Measurements from ENCODE around the gene ATG12.

The ATG12 gene

DNA sequence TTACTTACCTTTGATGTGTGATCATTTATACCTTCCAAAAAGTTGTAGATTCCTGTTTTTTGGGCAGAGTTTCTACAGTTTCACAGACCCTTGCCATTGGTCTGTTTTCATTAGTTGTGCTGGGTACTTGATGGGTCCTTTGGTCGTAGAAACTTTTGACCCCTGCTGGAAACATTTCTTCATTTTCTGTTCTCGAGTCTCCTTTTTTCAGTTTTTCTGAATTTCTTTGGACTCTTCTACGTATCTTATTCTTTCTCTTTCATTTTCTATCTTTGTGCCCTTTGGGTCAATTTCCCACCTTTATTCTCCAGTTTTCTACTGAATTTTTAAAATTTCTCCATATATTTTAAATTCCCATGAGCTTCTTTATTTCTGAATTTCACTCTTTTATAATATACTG is 17.0 kb upstream of the ATG12 start:
- no peak for DNase-seq (ENCODE audit: low read depth)
- Histone ChIP-seq H3K4me1 (ENCODE audit: control insufficient read depth, insufficient read depth, low read length) (peaks cover 48% of the 10 kb centered on the region), H3K9me3 (ENCODE audit: control insufficient read depth, low read length) (peaks cover 3% of the 10 kb centered on the region), H3K9ac (ENCODE audit: low read length) (peak overlapping the region; percentile 31), H3K4me3 (ENCODE audit: low read length) (peak overlapping the region; percentile 56), H3K27me3 (replicated peaks; ENCODE audit: control insufficient read depth, insufficient read depth, low read length) (no peaks in the 10 kb centered on the region), H3K36me3 (ENCODE audit: control insufficient read depth, insufficient read depth, low read length, severe bottlenecking) (peaks cover 5% of the 10 kb centered on the region)

DNA sequence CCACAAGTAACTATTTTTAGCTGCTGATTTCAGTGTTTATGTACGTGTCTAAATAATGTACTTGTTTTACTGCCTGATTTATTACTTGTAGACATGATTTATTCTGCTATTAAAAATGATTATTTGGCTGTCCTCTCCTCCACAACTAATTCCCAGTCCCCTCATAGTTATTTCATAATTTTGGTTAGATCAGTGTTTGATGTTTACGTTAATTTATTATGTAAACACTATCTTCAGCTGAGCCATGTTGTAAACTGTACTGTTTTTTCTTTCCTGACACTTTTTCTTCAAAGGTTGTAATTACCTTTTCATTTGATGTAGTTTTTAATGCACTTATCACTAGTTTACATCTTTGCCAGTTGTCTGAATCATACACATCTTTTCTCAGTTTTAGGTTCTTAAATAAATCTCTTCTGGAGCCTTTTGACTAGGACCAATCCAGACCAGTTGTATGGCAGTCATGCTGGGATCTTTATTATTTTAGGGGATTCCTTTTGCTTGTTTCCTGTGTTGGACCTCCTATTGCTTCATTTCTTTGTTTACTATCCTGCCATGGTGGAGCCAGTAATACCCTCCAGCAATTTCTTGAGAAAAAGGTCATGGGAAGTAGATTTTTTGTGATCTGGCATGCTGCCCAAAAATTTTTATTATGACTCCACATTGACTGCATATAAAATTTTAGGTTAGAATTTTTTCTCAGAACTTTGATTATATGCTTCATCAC is 16.4 kb upstream of the ATG12 start:
- Histone ChIP-seq H3K9me3 (ENCODE audit: control insufficient read depth, low read length) (peaks cover 3% of the 10 kb centered on the region), H3K27me3 (replicated peaks; ENCODE audit: control insufficient read depth, insufficient read depth, low read length) (no peaks in the 10 kb centered on the region), H3K4me3 (ENCODE audit: low read length) (peak overlapping the region; percentile 56), H3K9ac (ENCODE audit: low read length) (peak overlapping the region; percentile 31), H3K4me1 (ENCODE audit: control insufficient read depth, insufficient read depth, low read length) (peaks cover 48% of the 10 kb centered on the region), H3K36me3 (ENCODE audit: control insufficient read depth, insufficient read depth, low read length, severe bottlenecking) (peaks cover 5% of the 10 kb centered on the region)
- DNase-seq (ENCODE audit: low read depth) = peak; percentile 73

DNA sequence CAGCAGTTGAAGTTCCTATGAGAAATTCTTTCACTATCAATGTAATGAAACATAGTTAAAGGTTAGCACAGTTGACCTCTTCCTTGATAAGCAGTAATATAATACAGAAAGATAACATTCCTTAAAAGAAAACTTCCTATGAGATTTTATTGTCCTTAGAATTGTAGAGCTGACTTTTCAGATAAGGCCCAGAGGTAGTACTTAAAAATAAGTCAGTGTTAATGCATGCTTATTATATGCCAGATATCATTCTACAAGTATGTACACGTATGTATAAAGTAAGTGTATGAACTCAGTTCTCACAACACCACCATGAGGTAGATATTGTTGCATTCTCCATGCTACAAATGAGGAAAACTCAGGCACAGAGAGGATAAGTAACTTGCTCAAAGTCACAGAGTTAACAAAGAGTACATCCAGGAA is 15.7 kb upstream of the ATG12 start:
- peaks cover 48% of the 10 kb centered on the region for H3K4me1 ChIP-seq (ENCODE audit: control insufficient read depth, insufficient read depth, low read length)
- H3K9ac ChIP-seq (ENCODE audit: low read length) = no peak overlapping the region
- peaks cover 5% of the 10 kb centered on the region for H3K36me3 ChIP-seq (ENCODE audit: control insufficient read depth, insufficient read depth, low read length, severe bottlenecking)
- no peak overlapping the region for H3K4me3 ChIP-seq (ENCODE audit: low read length)
- H3K27me3 ChIP-seq (replicated peaks; ENCODE audit: control insufficient read depth, insufficient read depth, low read length) = no peaks in the 10 kb centered on the region
- no peak for DNase-seq (ENCODE audit: low read depth)
- peaks cover 3% of the 10 kb centered on the region for H3K9me3 ChIP-seq (ENCODE audit: control insufficient read depth, low read length)

DNA sequence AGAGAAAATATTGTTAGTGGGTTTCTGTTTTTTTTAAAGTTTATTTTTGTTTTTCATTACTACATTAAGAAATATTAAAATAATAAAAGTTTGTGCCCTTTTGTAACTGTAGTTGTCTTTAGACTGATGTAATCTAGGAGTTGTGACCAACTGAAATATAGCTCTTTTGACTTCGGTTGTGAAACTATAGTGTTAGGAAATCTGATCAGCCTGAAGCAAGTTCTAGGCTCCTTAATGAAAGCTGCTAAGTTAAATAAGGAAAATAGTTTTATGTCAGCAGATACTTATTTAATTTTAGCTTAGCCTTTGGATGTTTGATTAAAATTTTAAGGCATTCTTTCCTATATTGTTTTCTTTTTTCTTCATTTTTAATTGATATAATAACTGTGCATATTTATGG is 14.6 kb upstream of the ATG12 start:
- no peak overlapping the region for H3K9ac ChIP-seq (ENCODE audit: low read length)

DNA sequence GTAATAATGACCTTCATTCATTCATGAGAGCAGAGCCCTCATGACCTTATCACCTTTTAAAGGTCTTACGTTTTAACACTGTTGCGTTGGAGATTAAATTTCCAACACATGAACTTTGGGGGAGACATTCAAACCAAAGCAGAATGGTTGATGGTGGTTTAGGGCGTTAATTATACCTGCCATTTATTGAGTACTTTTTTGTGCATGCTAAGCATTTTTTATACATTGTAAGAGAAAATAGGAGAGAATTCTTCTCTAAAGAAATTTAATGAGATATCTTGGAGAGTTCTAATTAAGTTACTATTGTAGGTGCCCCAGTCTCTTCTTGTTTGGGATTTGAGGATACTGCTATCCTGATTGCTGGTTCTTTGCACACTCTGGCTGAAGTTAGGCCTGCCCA is 12.8 kb upstream of the ATG12 start:
- H3K36me3 ChIP-seq (ENCODE audit: control insufficient read depth, insufficient read depth, low read length, severe bottlenecking) = peaks cover 5% of the 10 kb centered on the region
- no peak overlapping the region for H3K9ac ChIP-seq (ENCODE audit: low read length)
- peaks cover 43% of the 10 kb centered on the region for H3K4me1 ChIP-seq (ENCODE audit: control insufficient read depth, insufficient read depth, low read length)
- no peak for DNase-seq (ENCODE audit: low read depth)
- no peaks in the 10 kb centered on the region for H3K27me3 ChIP-seq (replicated peaks; ENCODE audit: control insufficient read depth, insufficient read depth, low read length)
- no peak overlapping the region for H3K4me3 ChIP-seq (ENCODE audit: low read length)
- H3K9me3 ChIP-seq (ENCODE audit: control insufficient read depth, low read length) = peaks cover 3% of the 10 kb centered on the region

More for the DNA sequence above, 14.6 kb upstream of the ATG12 start:
- Histone ChIP-seq H3K9me3 (ENCODE audit: control insufficient read depth, low read length) (peaks cover 3% of the 10 kb centered on the region), H3K4me1 (ENCODE audit: control insufficient read depth, insufficient read depth, low read length) (peaks cover 46% of the 10 kb centered on the region), H3K4me3 (ENCODE audit: low read length) (no peak overlapping the region), H3K36me3 (ENCODE audit: control insufficient read depth, insufficient read depth, low read length, severe bottlenecking) (peaks cover 5% of the 10 kb centered on the region), H3K27me3 (replicated peaks; ENCODE audit: control insufficient read depth, insufficient read depth, low read length) (no peaks in the 10 kb centered on the region)
- DNase-seq (ENCODE audit: low read depth) = peak; percentile 79

DNA sequence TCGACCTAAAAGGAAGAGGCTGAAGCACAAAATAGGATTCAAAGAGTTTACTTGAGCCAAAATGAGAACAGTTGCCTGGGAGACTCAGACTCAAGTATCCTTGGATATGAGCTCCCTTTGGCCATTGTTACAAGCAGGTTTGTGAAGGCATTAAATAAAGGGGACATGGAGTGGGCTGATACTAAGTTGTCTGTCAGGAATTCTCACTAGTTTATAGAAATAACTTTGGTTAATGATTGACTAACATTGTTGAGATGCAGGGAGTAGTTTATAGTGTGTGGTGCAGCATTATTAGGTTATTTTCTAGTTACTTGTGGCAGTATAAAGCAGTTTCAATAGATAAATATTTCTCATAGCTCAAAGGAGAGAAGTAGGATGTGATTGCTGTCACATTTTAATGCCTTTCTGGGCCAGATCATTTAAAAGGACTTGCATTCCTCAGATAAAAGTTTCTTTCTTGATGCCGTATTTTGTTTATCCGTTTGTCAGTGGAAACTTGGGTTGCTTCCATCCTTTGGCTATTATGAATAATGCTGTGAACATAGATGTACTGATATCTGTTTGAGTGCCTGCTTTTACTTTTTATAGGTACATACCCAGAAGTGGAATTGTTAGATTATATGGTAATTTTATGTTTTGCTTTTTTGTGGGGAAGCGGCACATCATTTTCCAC is 9.5 kb upstream of the ATG12 start:
- H3K9ac ChIP-seq (ENCODE audit: low read length) = peak overlapping the region; percentile 26
- peaks cover 3% of the 10 kb centered on the region for H3K9me3 ChIP-seq (ENCODE audit: control insufficient read depth, low read length)
- peaks cover 5% of the 10 kb centered on the region for H3K36me3 ChIP-seq (ENCODE audit: control insufficient read depth, insufficient read depth, low read length, severe bottlenecking)
- peaks cover 15% of the 10 kb centered on the region for H3K4me1 ChIP-seq (ENCODE audit: control insufficient read depth, insufficient read depth, low read length)
- no peaks in the 10 kb centered on the region for H3K27me3 ChIP-seq (replicated peaks; ENCODE audit: control insufficient read depth, insufficient read depth, low read length)
- H3K4me3 ChIP-seq (ENCODE audit: low read length) = peak overlapping the region; percentile 42
- no peak for DNase-seq (ENCODE audit: low read depth)

DNA sequence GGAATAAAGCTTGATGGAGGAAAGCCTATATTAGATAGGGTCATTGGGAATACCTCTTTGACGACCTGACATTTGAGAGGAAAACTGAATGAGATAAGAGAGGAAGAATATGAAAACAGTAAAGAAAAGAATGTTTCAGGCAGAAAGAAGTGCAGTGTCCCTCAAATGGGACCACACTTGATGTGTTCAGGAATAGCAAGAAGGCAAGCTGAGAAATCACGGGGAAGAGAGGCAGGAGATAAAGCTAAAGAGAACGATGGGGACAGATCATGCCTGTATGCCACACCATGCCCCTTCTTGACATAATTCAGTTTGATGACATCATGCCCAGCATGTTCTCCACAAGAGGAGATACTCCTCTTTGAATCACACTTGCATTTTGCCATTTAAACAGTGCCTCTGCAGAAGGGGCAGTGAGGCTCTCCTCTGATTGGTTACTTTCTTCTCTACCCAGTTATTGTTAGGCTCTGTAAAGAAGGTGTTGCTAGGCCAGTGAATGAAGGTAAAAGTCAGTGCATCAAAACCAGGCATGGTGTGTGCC is 8.0 kb upstream of the ATG12 start:
- no peak overlapping the region for H3K4me3 ChIP-seq (ENCODE audit: low read length)
- H3K4me1 ChIP-seq (ENCODE audit: control insufficient read depth, insufficient read depth, low read length) = peaks cover 14% of the 10 kb centered on the region
- H3K27me3 ChIP-seq (replicated peaks; ENCODE audit: control insufficient read depth, insufficient read depth, low read length) = no peaks in the 10 kb centered on the region
- H3K36me3 ChIP-seq (ENCODE audit: control insufficient read depth, insufficient read depth, low read length, severe bottlenecking) = peaks cover 5% of the 10 kb centered on the region
- peaks cover 3% of the 10 kb centered on the region for H3K9me3 ChIP-seq (ENCODE audit: control insufficient read depth, low read length)
- H3K9ac ChIP-seq (ENCODE audit: low read length) = no peak overlapping the region
- DNase-seq (ENCODE audit: low read depth) = no peak

DNA sequence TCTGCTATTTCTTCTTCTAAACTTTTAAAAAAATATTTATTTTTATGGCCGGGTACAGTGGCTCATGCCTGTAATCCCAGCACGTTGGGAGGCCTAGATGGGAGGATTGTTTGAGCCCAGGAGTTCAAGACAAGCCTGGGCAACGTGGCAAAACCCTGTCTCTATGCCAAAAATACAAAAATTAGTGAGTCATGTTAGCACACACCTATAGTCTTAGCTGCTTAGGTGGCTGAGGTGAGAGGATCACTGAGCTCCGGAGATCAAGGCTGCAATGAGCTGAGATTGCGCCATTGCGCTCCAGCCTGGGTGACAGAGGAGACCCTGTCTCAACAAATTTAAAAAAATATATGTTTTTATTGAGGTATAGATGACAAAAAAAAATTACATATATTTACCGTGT is 5.9 kb upstream of the ATG12 start:
- H3K9me3 ChIP-seq (ENCODE audit: control insufficient read depth, low read length) = no peaks in the 10 kb centered on the region
- H3K4me3 ChIP-seq (ENCODE audit: low read length) = no peak overlapping the region
- peaks cover 32% of the 10 kb centered on the region for H3K4me1 ChIP-seq (ENCODE audit: control insufficient read depth, insufficient read depth, low read length)
- no peaks in the 10 kb centered on the region for H3K27me3 ChIP-seq (replicated peaks; ENCODE audit: control insufficient read depth, insufficient read depth, low read length)
- DNase-seq (ENCODE audit: low read depth) = no peak
- no peak overlapping the region for H3K9ac ChIP-seq (ENCODE audit: low read length)
- no peaks in the 10 kb centered on the region for H3K36me3 ChIP-seq (ENCODE audit: control insufficient read depth, insufficient read depth, low read length, severe bottlenecking)

DNA sequence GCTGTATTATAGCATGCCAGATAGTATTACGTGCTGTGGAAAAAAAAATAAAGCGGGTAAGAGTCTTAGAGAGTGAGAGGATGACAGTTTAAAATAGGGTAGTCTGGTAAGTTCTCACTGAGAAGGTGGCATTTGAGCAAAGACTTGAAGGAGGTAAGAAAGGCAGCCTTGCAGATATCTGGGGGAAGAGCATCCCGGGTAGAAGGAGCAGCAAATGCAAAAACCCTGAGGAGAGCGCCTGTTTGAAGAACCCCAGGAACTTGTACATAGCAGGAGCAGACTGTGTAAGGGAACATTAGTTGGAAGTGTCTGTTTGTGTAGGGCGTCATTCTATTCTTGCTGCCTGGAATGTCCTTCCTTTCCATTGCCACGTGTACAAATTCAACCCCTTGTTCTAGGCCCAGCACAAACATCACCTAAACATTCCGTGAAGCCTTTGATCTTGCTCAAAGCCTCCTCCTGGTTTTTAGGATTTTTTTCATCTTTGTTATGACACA is 3.0 kb upstream of the ATG12 start:
- Histone ChIP-seq H3K36me3 (ENCODE audit: control insufficient read depth, insufficient read depth, low read length, severe bottlenecking) (no peaks in the 10 kb centered on the region), H3K4me3 (ENCODE audit: low read length) (peak overlapping the region; percentile 99), H3K9me3 (ENCODE audit: control insufficient read depth, low read length) (no peaks in the 10 kb centered on the region), H3K27me3 (replicated peaks; ENCODE audit: control insufficient read depth, insufficient read depth, low read length) (no peaks in the 10 kb centered on the region), H3K4me1 (ENCODE audit: control insufficient read depth, insufficient read depth, low read length) (peaks cover 33% of the 10 kb centered on the region), H3K9ac (ENCODE audit: low read length) (peak overlapping the region; percentile 87)
- DNase-seq (ENCODE audit: low read depth) = no peak

DNA sequence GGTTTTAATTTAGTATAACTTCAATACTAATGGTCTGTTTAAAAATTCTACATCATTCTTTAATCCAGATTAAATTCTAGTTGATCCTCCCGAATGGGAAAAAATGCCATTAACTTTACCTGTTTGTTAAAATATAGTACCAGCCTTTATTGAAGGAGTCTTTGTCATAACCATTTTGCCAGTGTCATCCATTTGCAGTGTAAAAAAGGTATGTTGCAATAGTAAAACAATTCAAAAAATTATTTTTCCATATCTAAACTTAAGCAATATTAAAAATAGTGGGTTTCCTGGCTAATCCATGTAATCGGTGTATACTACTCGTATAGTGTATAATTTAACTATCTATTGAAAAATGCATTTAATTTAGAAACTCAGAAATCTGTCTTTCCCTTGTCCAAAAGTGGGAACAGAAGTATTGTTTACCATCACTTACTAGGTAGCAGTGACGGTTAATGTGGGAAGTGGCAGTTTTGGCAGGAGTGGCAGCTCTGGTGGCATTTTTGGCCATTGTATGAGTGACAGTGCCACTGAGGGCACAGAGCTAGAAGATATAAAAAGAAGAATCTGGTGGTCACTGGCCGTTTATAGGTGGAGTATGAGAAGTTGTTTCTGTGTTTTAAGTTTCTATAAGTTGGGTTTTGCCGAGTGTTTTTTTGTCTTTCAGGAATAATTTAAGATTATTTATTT is 2.2 kb upstream of the ATG12 start:
- Histone ChIP-seq H3K9ac (ENCODE audit: low read length) (peak overlapping the region; percentile 87), H3K4me3 (ENCODE audit: low read length) (peak overlapping the region; percentile 99), H3K9me3 (ENCODE audit: control insufficient read depth, low read length) (no peaks in the 10 kb centered on the region), H3K27me3 (replicated peaks; ENCODE audit: control insufficient read depth, insufficient read depth, low read length) (no peaks in the 10 kb centered on the region), H3K4me1 (ENCODE audit: control insufficient read depth, insufficient read depth, low read length) (peaks cover 41% of the 10 kb centered on the region), H3K36me3 (ENCODE audit: control insufficient read depth, insufficient read depth, low read length, severe bottlenecking) (no peaks in the 10 kb centered on the region)
- no peak for DNase-seq (ENCODE audit: low read depth)

DNA sequence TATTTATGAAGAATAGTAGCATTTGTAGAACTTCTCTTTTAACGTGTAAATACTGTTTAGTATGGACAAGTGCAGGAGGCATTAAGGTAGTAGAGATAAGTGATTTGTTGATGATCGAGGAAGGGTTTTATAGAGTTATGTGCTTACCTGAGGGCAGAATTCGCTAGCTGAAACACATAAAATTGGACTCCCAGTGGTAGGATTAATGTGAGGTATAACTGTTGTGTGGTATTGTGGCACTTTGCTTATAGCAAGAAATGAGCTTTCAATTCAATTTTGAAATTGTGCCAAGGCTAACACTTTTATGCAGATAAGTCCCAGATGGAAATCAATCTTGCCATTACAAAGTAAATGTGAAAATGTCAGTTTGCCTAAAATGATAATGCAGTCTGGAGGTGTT is 1.6 kb upstream of the ATG12 start:
- H3K9ac ChIP-seq (ENCODE audit: low read length) = peak overlapping the region; percentile 87
- peaks cover 47% of the 10 kb centered on the region for H3K4me1 ChIP-seq (ENCODE audit: control insufficient read depth, insufficient read depth, low read length)
- no peaks in the 10 kb centered on the region for H3K36me3 ChIP-seq (ENCODE audit: control insufficient read depth, insufficient read depth, low read length, severe bottlenecking)
- H3K27me3 ChIP-seq (replicated peaks; ENCODE audit: control insufficient read depth, insufficient read depth, low read length) = no peaks in the 10 kb centered on the region
- H3K9me3 ChIP-seq (ENCODE audit: control insufficient read depth, low read length) = no peaks in the 10 kb centered on the region
- no peak for DNase-seq (ENCODE audit: low read depth)
- peak overlapping the region; percentile 99 for H3K4me3 ChIP-seq (ENCODE audit: low read length)

All from adipocyte (in vitro differentiated cells).